NCI-H128 (cell line): ENCODE measurements around the gene PDK3.

Experiments
- DNase-seq: peaks from one replicate; lab custom pipeline; 2025; ENCODE audit not compliant: unreplicated experiment; lab: John Stamatoyannopoulos, UW

PDK3 gene

GRCh38 chrX:24547961-24548360 lies 82.9 kb downstream of the PDK3 start:
- DNase-seq: no peak

- no peak for DNase-seq
Observed at GRCh38 chrX:24550166-24550565, 85.1 kb downstream of the PDK3 start.

- DNase-seq: no peak
Observed at GRCh38 chrX:24553011-24553410, 87.9 kb downstream of the PDK3 start.

- DNase-seq: no peak
Observed at GRCh38 chrX:24561121-24561520, 96.0 kb downstream of the PDK3 start.

GRCh38 chrX:24563291-24564010 lies 98.4 kb downstream of the PDK3 start:
- no peak for DNase-seq

GRCh38 chrX:24566240-24566639 lies 101.2 kb downstream of the PDK3 start:
- DNase-seq: no peak

- DNase-seq: no peak
Observed at GRCh38 chrX:24567169-24567568, 102.1 kb downstream of the PDK3 start.

GRCh38 chrX:24574743-24575142 lies 109.7 kb downstream of the PDK3 start:
- no peak for DNase-seq

- no peak for DNase-seq
Observed at GRCh38 chrX:24575496-24575895, 110.4 kb downstream of the PDK3 start.

GRCh38 chrX:24577091-24577490 lies 112.0 kb downstream of the PDK3 start:
- DNase-seq: no peak
